K562 (cell line): ENCODE data around the gene HEXD. TPM values are rescaled to one million over a fixed set of nuclear protein-coding genes. Genes with fewer than 3 reads are reported as not detected.

Source experiments
- CHAMP1 ChIP-seq: fragments of 450-650 bp; IDR thresholded peaks from 2 replicates; pipeline ENCODE4 v1.6.1; 2016; ENCODE audit warnings: mild to moderate bottlenecking
- ZBTB17 ChIP-seq: fragments of 450-650 bp; formaldehyde crosslinking; IDR thresholded peaks from 2 replicates; pipeline ENCODE4 v1.4.0; 2020; ENCODE audit warnings: mild to moderate bottlenecking
- ZNF318 ChIP-seq, 2 experiments: fragments of 450-650 bp; IDR thresholded peaks; 2 replicates each; pipeline ENCODE4 v1.6.1; 2016; ENCODE audit warnings: mild to moderate bottlenecking in 2 of 2, borderline replicate concordance in 1 of 2, low read depth in 1 of 2, moderate library complexity in 1 of 2
- polyA plus RNA-seq, 8 experiments: library from polyadenylated mRNA; depleted of rRNA in 4 of 8; stranded (reverse) in 5 of 8; unstranded in 3 of 8; fragments of >200 nt; fragmentation: Nextera tagmentation in 2 of 8; fragmentation: Illumina TruSeq in 1 of 8; extraction: Ambion mirVana in 2 of 8; extraction: Trizol in 1 of 8; gene quantifications; 2 replicates each; pipeline versions ENCODE4 v1.2.1 to v1.2.3, GENCODE V29; 2011 to 2014; ENCODE audit warnings: inconsistent platforms in 1 of 8, missing spikeins in 1 of 8
- total RNA-seq, 7 experiments: library from RNA; depleted of rRNA in 6 of 7; stranded (reverse); fragments of >200 nt in 6 of 7; fragmentation: Illumina TruSeq in 2 of 7; extraction: Trizol in 2 of 7; gene quantifications; 2 replicates each; pipeline versions ENCODE4 v1.2.1 to v1.2.3, GENCODE V29; 2011 to 2021; ENCODE audit warnings: low replicate concordance in 1 of 7

The HEXD gene
- total and polyA plus RNA-seq, 9 of the 15 experiments (the other 6 are each of a cell fraction or from before 2014, with no cell fraction given) = 1.0 to 25.3 (median 10.0) TPM

GRCh38 chr17:82386881-82387704 is 31.1 kb upstream of the HEXD start (continued):
- TF ChIP-seq CHAMP1 = no peak
- TF ChIP-seq ZBTB17 (CRISPR knock-in tag) = no peak
- no peak for TF ChIP-seq ZNF318 (IDR thresholded peaks at IDR 0.05; ENCODE audit: borderline replicate concordance in 1 of 2, low read depth in 1 of 2)
